BLaER1 treated with 17β-estradiol and CSF1 and Interleukin-3, amounts not matched to agents 10 nM and 100 nM (cell line): ENCODE data around the gene REC8.

Source experiments
- H3K27ac ChIP-seq, 11 experiments: shearing (Covaris generic); formaldehyde crosslinking; 2 replicates each; pipeline ENCODE4 v1.8.1; 2022
- H3K27me3 ChIP-seq, 11 experiments: shearing (Covaris generic); formaldehyde crosslinking; 2 replicates each; pipeline ENCODE4 v1.8.1; 2022
- H3K36me3 ChIP-seq, 11 experiments: shearing (Covaris generic); formaldehyde crosslinking; 2 replicates each; pipeline ENCODE4 v1.8.1; 2022
- H3K4me1 ChIP-seq, 10 experiments: shearing (Covaris generic); formaldehyde crosslinking; 2 replicates each; pipeline ENCODE4 v1.8.1; 2022
- H3K4me2 ChIP-seq, 11 experiments: shearing (Covaris generic); formaldehyde crosslinking; 2 replicates each; pipeline ENCODE4 v1.8.1; 2022
- H3K4me3 ChIP-seq, 10 experiments: shearing (Covaris generic); formaldehyde crosslinking; 2 replicates each; pipeline ENCODE4 v1.8.1; 2022
- H3K9ac ChIP-seq, 11 experiments: shearing (Covaris generic); formaldehyde crosslinking; 2 replicates each; pipeline ENCODE4 v1.8.1; 2022
- H3K9me3 ChIP-seq, 11 experiments: shearing (Covaris generic); formaldehyde crosslinking; replicated peaks in 1 of 11; 2 replicates each; pipeline ENCODE4 v1.8.1; 2022
- H4K20me1 ChIP-seq, 11 experiments: shearing (Covaris generic); formaldehyde crosslinking; 2 replicates each; pipeline ENCODE4 v1.8.1; 2022
- Cebpa-rat ChIP-seq, 11 experiments: shearing (Covaris generic); IDR thresholded peaks; 2 replicates each; pipeline ENCODE4 v1.8.1; 2022

Gene REC8

DNA sequence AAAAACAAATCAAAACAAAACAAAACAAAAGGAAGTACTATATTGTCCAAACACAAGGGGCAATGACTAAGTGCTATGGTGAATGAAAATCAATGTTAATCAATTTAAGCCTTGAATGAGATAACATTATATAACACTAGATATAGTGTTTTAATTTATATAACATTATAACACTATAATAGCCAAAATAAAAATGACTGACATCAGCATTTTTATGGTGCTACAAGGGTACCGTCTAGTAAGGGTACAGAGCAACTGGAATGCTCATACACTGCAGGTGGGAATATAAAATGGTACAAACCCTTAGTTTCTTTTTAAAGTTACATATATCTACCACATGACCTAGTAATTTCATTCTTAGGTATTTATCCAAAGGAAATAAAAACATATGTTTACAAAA is 54.6 kb downstream of the REC8 start:
- peaks cover 20 to 58% (median 39%) of the 10 kb centered on the region in 11 experiments for H3K36me3 ChIP-seq
- H3K4me3 ChIP-seq = no peak overlapping the region
- H3K9ac ChIP-seq = no peak overlapping the region
- H3K4me1 ChIP-seq = peaks cover 7 to 44% (median 12%) of the 10 kb centered on the region in 10 experiments; a peak in 19 of 20 replicates
- no peak overlapping the region for H3K27ac ChIP-seq
- no peak overlapping the region for H3K4me2 ChIP-seq
- H3K27me3 ChIP-seq = no peaks in the 10 kb centered on the region
- no peak for TF ChIP-seq Cebpa-rat (IDR thresholded peaks at IDR 0.05)
- H3K9me3 ChIP-seq = no peaks in the 10 kb centered on the region
- peaks cover 0 to 52% (median 24%) of the 10 kb centered on the region in 11 experiments; a peak in 14 of 22 replicates for H4K20me1 ChIP-seq

DNA sequence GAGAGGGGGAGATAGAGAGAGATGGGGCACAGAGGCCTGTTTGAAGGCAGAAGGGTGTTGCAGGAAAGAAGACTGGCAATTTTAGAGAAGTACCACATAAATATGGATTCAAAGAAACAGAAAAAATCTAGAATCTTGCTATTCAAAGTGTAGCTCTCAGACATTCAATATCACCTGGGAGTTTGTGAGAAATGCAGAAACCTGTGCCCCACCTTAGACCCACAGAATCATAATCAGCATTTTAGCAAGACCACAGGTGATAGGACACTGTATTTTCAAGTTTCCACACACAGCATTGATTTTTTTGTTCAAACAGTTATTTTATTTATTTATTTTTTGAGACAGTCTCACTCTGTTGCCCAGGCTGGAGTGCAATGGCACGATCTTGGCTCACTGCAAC is 57.0 kb downstream of the REC8 start:
- H3K4me2 ChIP-seq = no peak overlapping the region

More for the DNA sequence above, 57.0 kb downstream of the REC8 start:
- Histone ChIP-seq H3K9ac (0 out of 22 replicates have a peak overlapping the region, but pooled peaks of 1 of the 11 experiments have one; percentile 48), H3K36me3 (peaks cover 20 to 58% (median 39%) of the 10 kb centered on the region in 11 experiments; a peak in 21 of 22 replicates), H3K27me3 (no peaks in the 10 kb centered on the region), H3K9me3 (no peaks in the 10 kb centered on the region), H3K4me1 (peaks cover 17 to 52% (median 22%) of the 10 kb centered on the region in 10 experiments), H3K27ac (no peak overlapping the region), H3K4me3 (no peak overlapping the region), H4K20me1 (peaks cover 0 to 42% (median 22%) of the 10 kb centered on the region in 11 experiments; a peak in 11 of 22 replicates)
- TF ChIP-seq Cebpa-rat (IDR thresholded peaks at IDR 0.05) = no peak
